ENCODE results near the gene RBBP7. TPM values are rescaled to one million over a fixed set of nuclear protein-coding genes. Genes with fewer than 3 reads are reported as not detected.

Gene RBBP7
- 100 to 1,000 TPM; 127 to 208 TPM for total RNA-seq

DNA sequence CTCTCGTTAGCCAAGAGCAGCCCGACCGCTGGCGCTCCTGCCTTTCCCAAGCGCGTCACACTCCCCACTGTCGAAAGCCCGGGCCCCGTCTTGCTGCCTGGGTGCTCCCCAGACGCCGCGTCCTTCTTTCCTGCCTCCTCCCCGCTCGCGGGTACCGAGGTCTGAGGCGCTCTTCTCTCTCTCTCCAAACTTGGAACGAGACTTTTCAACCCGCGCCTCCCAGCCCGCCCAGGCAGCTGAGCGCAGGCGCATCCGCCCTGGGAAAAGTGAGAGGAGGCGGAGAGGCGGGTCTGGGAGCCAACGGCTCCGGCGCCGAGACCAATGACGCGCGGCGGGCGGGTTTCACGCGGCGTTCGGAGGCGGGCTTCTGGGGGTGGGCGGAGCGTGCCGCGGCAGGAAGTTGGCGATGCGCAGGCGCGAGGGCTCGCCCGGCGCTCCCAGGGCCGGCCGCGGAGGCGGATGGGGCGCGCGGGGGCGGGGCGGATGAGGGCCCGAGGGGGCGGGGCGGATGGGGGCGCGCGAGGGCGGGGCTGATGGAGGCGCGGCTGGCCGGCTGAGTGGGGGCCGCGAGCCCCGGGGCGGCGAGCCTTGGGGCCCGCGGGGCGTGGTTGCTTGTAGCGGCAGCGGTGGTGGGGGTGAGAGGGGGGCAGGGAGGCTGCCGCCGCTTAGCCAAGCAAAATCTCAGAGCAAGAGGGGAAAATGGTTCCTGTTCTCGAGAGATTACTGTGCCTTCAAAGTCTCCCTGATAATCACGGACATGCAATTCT lies at the start of gene RBBP7:
Gene RBBP7, minus strand, starts transcription at position 268 of the 767 bp plus-strand sequence. CDS start 309 bp downstream, outside the sequence.

Small RNA genes lying within 50 kb of the gene (small RNA-seq; reads per million reads assigned to genes)
- gene RF00019 (0 reads per million in 2 donors), gene RNU4-6P (0 to 0.04 reads per million in 2 donors), gene RPL12P49 (0 reads per million in 2 donors)

Other genes with a start within 250 kb of the RBBP7 start
- not detected for gene S100G, start 220.2 kb downstream of the RBBP7 start, total RNA-seq
- 10 to 100 TPM; 12.4 to 16.7 TPM for gene CTPS2, start 157.7 kb downstream of the RBBP7 start, total RNA-seq
- gene SYAP1, start 150.8 kb downstream of the RBBP7 start, total RNA-seq, result 10 to 100 TPM; 18.9 to 20.3 TPM
- 1 to 10 TPM; 5.9 to 6.0 TPM for gene TXLNG, start 83.9 kb downstream of the RBBP7 start, total RNA-seq
- 1 to 10 TPM; 3.0 to 6.2 TPM for gene REPS2, start 76.3 kb upstream of the RBBP7 start, total RNA-seq